H1 (cell line): ENCODE measurements around the gene EIF4E1B. TPM values are rescaled to one million over a fixed set of nuclear protein-coding genes. Genes with fewer than 3 reads are reported as not detected.

Source experiments
- CTCF ChIA-PET: fragments of 300-600 bp; sonication (Branson Sonifier 250); formaldehyde crosslinking; loops from one replicate; lab custom pipeline; 2021; ENCODE audit not compliant: partially characterized antibody; lab: Charles Lee
- POLR2A ChIA-PET: fragments of 300-600 bp; sonication (Branson Sonifier 250); formaldehyde crosslinking; loops from one replicate; lab custom pipeline; 2021; ENCODE audit warnings: inconsistent platforms; ENCODE audit not compliant: partially characterized antibody; lab: Charles Lee
- DNase-seq, 2 experiments: peaks; one replicate each; pipeline versions ENCODE4 v3.0.0 to v3.0.0-alpha.2; 2010 to 2022; ENCODE audit warnings: low spot score in 2 of 2, low read depth in 1 of 2, mixed read lengths in 1 of 2
- FAIRE-seq: peaks from 2 replicates; lab custom pipeline; 2011; peaks lifted over from hg19 to GRCh38; lab: Jason Lieb, UNC
- H2AFZ ChIP-seq: 2 replicates; pipeline ENCODE4 v1.8.1; 2012; ENCODE audit warnings: low read length, inconsistent platforms
- H2AK5ac ChIP-seq: 2 replicates; pipeline ENCODE4 v1.6.1; 2013; ENCODE audit warnings: low read depth, low read length
- H2BK120ac ChIP-seq: replicated peaks from 2 replicates; pipeline ENCODE3; 2013; ENCODE audit warnings: low read depth, low read length, inconsistent platforms
- H2BK12ac ChIP-seq: 2 replicates; pipeline ENCODE4 v1.6.1; 2013; ENCODE audit warnings: low read depth, low read length
- H2BK15ac ChIP-seq: 2 replicates; pipeline ENCODE4 v1.6.1; 2013; ENCODE audit warnings: low read length
- H2BK20ac ChIP-seq: 2 replicates; pipeline ENCODE4 v1.6.1; 2013; ENCODE audit warnings: low read length
- H2BK5ac ChIP-seq: 2 replicates; pipeline ENCODE4 v1.6.1; 2013; ENCODE audit warnings: low read depth, low read length
- H3K14ac ChIP-seq: 2 replicates; pipeline ENCODE4 v1.6.1; 2013; ENCODE audit warnings: inconsistent platforms; ENCODE audit not compliant: insufficient read length
- H3K18ac ChIP-seq: 2 replicates; pipeline ENCODE4 v1.6.1; 2013; ENCODE audit warnings: low read length; ENCODE audit errors: extremely low read depth
- H3K23ac ChIP-seq: 2 replicates; pipeline ENCODE4 v1.6.1; 2013; ENCODE audit warnings: inconsistent platforms; ENCODE audit not compliant: insufficient read length
- H3K23me2 ChIP-seq: 2 replicates; pipeline ENCODE4 v1.6.1; 2013; ENCODE audit warnings: low read depth, low read length
- H3K27ac ChIP-seq: 2 replicates; pipeline ENCODE4 v1.6.1; 2011; ENCODE audit warnings: low read depth, low read length, inconsistent platforms
- H3K27me3 ChIP-seq, 4 experiments: replicated peaks in 1 of 4; 1 replicate in 1 of 4; 2 replicates in 3 of 4; pipeline versions ENCODE4 v1.6.1 to v1.8.1; 2011 to 2013; ENCODE audit warnings: low read length in 3 of 4, mild to moderate bottlenecking in 3 of 4, inconsistent platforms in 2 of 4, mixed read lengths in 2 of 4, moderate library complexity in 1 of 4; ENCODE audit not compliant: control insufficient read depth in 3 of 4, insufficient read depth in 3 of 4; ENCODE audit errors: extremely low read depth in 1 of 4
- H3K36me3 ChIP-seq, 4 experiments: 2 replicates each; pipeline versions ENCODE4 v1.6.1 to v1.8.1; 2011 to 2013; ENCODE audit warnings: mild to moderate bottlenecking in 4 of 4, low read length in 3 of 4, moderate library complexity in 2 of 4, control low read depth in 1 of 4, inconsistent platforms in 1 of 4; ENCODE audit not compliant: insufficient read depth in 4 of 4, control insufficient read depth in 2 of 4
- H3K4ac ChIP-seq: replicated peaks from 2 replicates; pipeline ENCODE3; 2013; ENCODE audit warnings: low read length, low read depth, mixed read lengths, inconsistent platforms; ENCODE audit not compliant: insufficient read length
- H3K4me1 ChIP-seq, 4 experiments: replicated peaks in 1 of 4; 1 replicate in 1 of 4; 2 replicates in 3 of 4; pipeline versions ENCODE4 v1.6.1 to v1.8.1; 2011 to 2013; ENCODE audit warnings: low read length in 3 of 4, inconsistent platforms in 2 of 4, mixed read lengths in 1 of 4; ENCODE audit not compliant: insufficient read depth in 4 of 4, control insufficient read depth in 3 of 4
- H3K4me2 ChIP-seq, 2 experiments: 2 replicates each; pipeline versions ENCODE4 v1.6.1 to v1.8.1; 2011 to 2013; ENCODE audit warnings: low read depth in 2 of 2, low read length in 2 of 2, control low read depth in 1 of 2, inconsistent platforms in 1 of 2, mild to moderate bottlenecking in 1 of 2; ENCODE audit not compliant: insufficient read depth in 1 of 2
- H3K4me3 ChIP-seq, 4 experiments: fragments of 200-600, 300-600 bp in 1 of 4; sonication (generic), shearing (Covaris generic), sonication (Bioruptor Twin) in 1 of 4; 2 replicates each; pipeline versions ENCODE4 v1.5.1 to v1.8.1; 2011 to 2016; ENCODE audit warnings: low read length in 4 of 4, low read depth in 3 of 4, control low read depth in 2 of 4, inconsistent platforms in 2 of 4, mild to moderate bottlenecking in 2 of 4, mixed read lengths in 1 of 4, moderate library complexity in 1 of 4; ENCODE audit not compliant: insufficient read depth in 2 of 4; ENCODE audit errors: extremely low read depth in 1 of 4
- H3K56ac ChIP-seq: replicated peaks from 2 replicates; pipeline ENCODE3; 2013; ENCODE audit warnings: low read depth, mild to moderate bottlenecking, mixed read lengths, low read length, inconsistent platforms; ENCODE audit not compliant: insufficient read length
- H3K79me1 ChIP-seq: 2 replicates; pipeline ENCODE4 v1.6.1; 2013; ENCODE audit warnings: low read depth, low read length, control low read depth
- H3K79me2 ChIP-seq, 2 experiments: 2 replicates each; pipeline versions ENCODE4 v1.6.1 to v1.8.1; 2012 to 2013; ENCODE audit warnings: low read length in 2 of 2, mild to moderate bottlenecking in 2 of 2, inconsistent platforms in 1 of 2; ENCODE audit not compliant: insufficient read depth in 2 of 2, control insufficient read depth in 1 of 2
- H3K9ac ChIP-seq, 4 experiments: replicated peaks in 1 of 4; 1 replicate in 1 of 4; 2 replicates in 3 of 4; pipeline versions ENCODE4 v1.6.1 to v1.8.1; 2011 to 2013; ENCODE audit warnings: low read depth in 3 of 4, low read length in 3 of 4, control low read depth in 2 of 4, mild to moderate bottlenecking in 2 of 4, moderate library complexity in 2 of 4, inconsistent platforms in 1 of 4; ENCODE audit errors: extremely low read depth in 1 of 4
- H3K9me3 ChIP-seq, 2 experiments: 2 replicates each; pipeline versions ENCODE4 v1.6.1 to v1.8.1; 2012 to 2013; ENCODE audit warnings: mild to moderate bottlenecking in 2 of 2, moderate library complexity in 2 of 2, control low read depth in 1 of 2, inconsistent platforms in 1 of 2, low read depth in 1 of 2, low read length in 1 of 2, mixed read lengths in 1 of 2; ENCODE audit not compliant: insufficient read depth in 2 of 2
- H4K20me1 ChIP-seq, 2 experiments: replicated peaks in 1 of 2; 2 replicates each; pipeline versions ENCODE3 to v1.8.1; 2011 to 2013; ENCODE audit warnings: inconsistent platforms in 2 of 2, low read length in 2 of 2, mild to moderate bottlenecking in 1 of 2; ENCODE audit not compliant: insufficient read depth in 2 of 2, control insufficient read depth in 1 of 2
- H4K5ac ChIP-seq: 2 replicates; pipeline ENCODE4 v1.6.1; 2013; ENCODE audit warnings: low read length, low read depth, mixed read lengths, inconsistent platforms; ENCODE audit not compliant: insufficient read length
- H4K8ac ChIP-seq: 2 replicates; pipeline ENCODE4 v1.8.0; 2013; ENCODE audit warnings: mild to moderate bottlenecking, moderate library complexity, low read length, inconsistent platforms; ENCODE audit not compliant: insufficient read depth; ENCODE audit errors: extremely low read depth
- H4K91ac ChIP-seq: replicated peaks from 2 replicates; pipeline ENCODE3; 2013; ENCODE audit warnings: low read length, mixed read lengths, inconsistent platforms; ENCODE audit not compliant: insufficient read length
- SAP30 ChIP-seq: fragments of 300-600 bp; sonication (generic); IDR thresholded peaks from 2 replicates; pipeline ENCODE4 v1.7.1; 2012; ENCODE audit warnings: low read length, moderate library complexity, mild to moderate bottlenecking, inconsistent platforms; ENCODE audit not compliant: insufficient read depth, insufficient replicate concordance
- TEAD4 ChIP-seq: IDR thresholded peaks from 2 replicates; pipeline ENCODE4 v1.6.1; 2012; ENCODE audit warnings: low read depth, low read length, inconsistent platforms, mixed read lengths
- WGBS, 2 experiments: shearing (Covaris generic) in 1 of 2; methylation state at CpG; one replicate each; pipeline versions ENCODE4 v1.1.6 to v1.1.7; 2013 to 2015; ENCODE audit warnings: low lambda C conversion rate in 2 of 2, mixed read lengths in 2 of 2, inconsistent platforms in 1 of 2, low coverage in 1 of 2, missing lambda C conversion rate in 1 of 2; ENCODE audit not compliant: insufficient replicate concordance in 2 of 2, insufficient coverage in 1 of 2, insufficient read length in 1 of 2; ENCODE audit errors: extremely low coverage in 1 of 2, missing lambda C conversion rate in 1 of 2; 5-methylcytosine and 5-hydroxymethylcytosine counted together
- polyA plus RNA-seq, 7 experiments: library from polyadenylated mRNA; depleted of rRNA in 3 of 7; stranded (reverse) in 5 of 7; unstranded in 2 of 7; fragments of >200 nt in 5 of 7; fragments of 200-250 nt in 2 of 7; gene quantifications; 1 replicate in 5 of 7; 2 replicates in 1 of 7; 4 replicates in 1 of 7; pipeline versions ENCODE4 v1.2.1 to v1.2.3, GENCODE V29; 2011 to 2013; ENCODE audit warnings: missing spikeins in 2 of 7, mixed read lengths in 2 of 7
- total RNA-seq: library from RNA; stranded (reverse); fragmentation: NEBNext Ultra II Directional; extraction: Animal tissue kit (Norgen Biotek cat#: 25700); gene quantifications from 2 replicates; pipeline ENCODE4 v1.2.1, GENCODE V29; 2021

Gene EIF4E1B
- total and polyA plus RNA-seq, 2 of the 8 experiments (the other 6 are each of a cell fraction or from before 2014, with no cell fraction given) = 0.97 to 1.3 TPM

- Histone ChIP-seq H3K27me3 (peaks cover 9 to 44% (median 26%) of the 10 kb centered on the region in 4 experiments; a peak in 6 of 7 replicates), H3K4me2 (no peak overlapping the region)
- FAIRE-seq = no peak
- TF ChIP-seq TEAD4 (no peak), SAP30 (no peak)
Observed at GRCh38 chr5:176616511-176616910, 14.0 kb upstream of the EIF4E1B start.

More at GRCh38 chr5:176616511-176616910, 14.0 kb upstream of the EIF4E1B start:
- Histone ChIP-seq H4K20me1 (peaks cover 0 to 6% of the 10 kb centered on the region in 2 experiments), H2BK20ac (no peak overlapping the region), H3K36me3 (no peaks in the 10 kb centered on the region), H3K79me1 (no peaks in the 10 kb centered on the region), H2BK5ac (no peak overlapping the region), H3K23me2 (peaks cover 5% of the 10 kb centered on the region; the same call in 1 of the 2 replicates), H3K18ac (no peak overlapping the region), H2AK5ac (no peak overlapping the region), H4K5ac (no peak overlapping the region), H3K27ac (no peak overlapping the region), H3K9ac (no peak overlapping the region), H3K56ac (no peak overlapping the region), H3K4me1 (peaks cover 0 to 13% (median 6%) of the 10 kb centered on the region in 4 experiments; a peak in 6 of 7 replicates), H3K14ac (no peak overlapping the region), H3K9me3 (peaks cover 0 to 6% of the 10 kb centered on the region in 2 experiments; a peak in 1 of 4 replicates), H2BK120ac (no peak overlapping the region), H2BK12ac (no peak overlapping the region), H3K4me3 (no peak overlapping the region), H3K79me2 (no peaks in the 10 kb centered on the region), H4K8ac (no peak overlapping the region), H3K4ac (no peak overlapping the region), H2BK15ac (no peak overlapping the region), H4K91ac (no peak overlapping the region), H3K23ac (no peak overlapping the region), H2AFZ (no peak overlapping the region)
- ChIA-PET POLR2A (interaction anchor here (1.5 to 1.8 kb wide), 2 partner anchors 32 to 79 kb away, joined by 3 to 6 read pairs; partner anchors contain the start of gene RNF44), CTCF (interaction anchor here (1.3 to 2.3 kb wide), 3 partner anchors 9 to 45 kb away, joined by 3 to 10 read pairs (median 5); no protein-coding TSS in a partner anchor)
- no peak for DNase-seq
- 87% methylated on average over 3 of the region's 7 CpGs; no CpG with 5 or more reads in 1 of the 2 experiments for WGBS, 2 experiments
